Large intestine (tissue), 3 donors: ENCODE data around the gene LPCAT1. TPM values are rescaled to one million over a fixed set of nuclear protein-coding genes. Genes with fewer than 3 reads are reported as not detected.

Experiments
- DNase-seq, 2 donors: peaks; one replicate each; pipeline versions ENCODE4 v3.0.0 to v3.0.0-alpha.2; 2013
- H3K27ac ChIP-seq: one replicate; pipeline ENCODE4 v1.5.1; 2013; ENCODE audit warnings: low read length
- H3K27me3 ChIP-seq: 2 replicates; pipeline ENCODE4 v1.6.1; 2013; ENCODE audit warnings: low read length; ENCODE audit not compliant: control insufficient read depth, insufficient read depth
- H3K36me3 ChIP-seq: 2 replicates; pipeline ENCODE4 v1.6.1; 2013; ENCODE audit warnings: low read length; ENCODE audit not compliant: control insufficient read depth, insufficient read depth
- H3K4me1 ChIP-seq: one replicate; pipeline ENCODE4 v1.6.1; 2013; ENCODE audit warnings: low read length; ENCODE audit not compliant: control insufficient read depth, insufficient read depth
- H3K4me3 ChIP-seq: one replicate; pipeline ENCODE4 v1.5.1; 2013; ENCODE audit warnings: low read length
- H3K9me3 ChIP-seq: one replicate; pipeline ENCODE4 v1.6.1; 2013; ENCODE audit warnings: mild to moderate bottlenecking, low read depth, low read length, moderate library complexity; ENCODE audit not compliant: control insufficient read depth
- WGBS: methylation state at CpG from one replicate; pipeline ENCODE4 v1.1.5; 2013; ENCODE audit warnings: low lambda C conversion rate; ENCODE audit not compliant: insufficient coverage; 5-methylcytosine and 5-hydroxymethylcytosine counted together
- polyA plus RNA-seq: library from polyadenylated mRNA; unstranded; fragments of 120-200 nt; gene quantifications from one replicate; pipeline ENCODE4 v1.2.1, GENCODE V29; 2013

LPCAT1 gene
- polyA plus RNA-seq, 1 donor, result 14.8 TPM

DNA sequence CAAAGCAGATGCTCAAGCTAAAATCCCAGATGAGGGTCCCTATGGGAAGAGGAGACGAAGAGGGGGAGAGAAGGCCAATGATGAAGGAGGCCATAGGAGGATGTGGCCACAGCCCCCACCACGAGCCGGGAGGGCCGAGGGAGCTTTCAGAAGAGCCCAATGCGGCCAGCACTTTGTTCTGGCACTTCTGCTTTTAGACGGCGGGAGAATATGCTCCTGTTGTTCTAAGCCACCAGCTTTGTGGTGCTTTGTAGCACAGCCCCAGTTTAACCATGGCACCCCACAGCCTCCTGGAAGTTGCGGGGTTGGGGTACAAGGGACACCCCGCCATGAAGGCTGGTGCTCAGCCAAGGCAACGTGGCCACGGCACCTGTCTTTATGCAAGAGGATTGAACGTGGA lies 33.4 kb downstream of the LPCAT1 start:
- DNase-seq, result no peak
- no peaks in the 10 kb centered on the region for H3K4me1 ChIP-seq
- WGBS, result no CpG with 5 or more reads among the region's 12 CpGs
- H3K4me3 ChIP-seq, result no peak overlapping the region
- peaks cover 34% of the 10 kb centered on the region for H3K36me3 ChIP-seq
- no peaks in the 10 kb centered on the region for H3K27me3 ChIP-seq
- no peaks in the 10 kb centered on the region for H3K9me3 ChIP-seq
- H3K27ac ChIP-seq, result no peak overlapping the region

- Histone ChIP-seq H3K27ac (no peak overlapping the region), H3K4me1 (no peaks in the 10 kb centered on the region), H3K27me3 (no peaks in the 10 kb centered on the region), H3K4me3 (no peak overlapping the region), H3K36me3 (peaks cover 34% of the 10 kb centered on the region), H3K9me3 (no peaks in the 10 kb centered on the region)
- no CpG with 5 or more reads among the region's 18 CpGs for WGBS
- no peak for DNase-seq
Observed at GRCh38 chr5:1489754-1490153, 34.0 kb downstream of the LPCAT1 start.

DNA sequence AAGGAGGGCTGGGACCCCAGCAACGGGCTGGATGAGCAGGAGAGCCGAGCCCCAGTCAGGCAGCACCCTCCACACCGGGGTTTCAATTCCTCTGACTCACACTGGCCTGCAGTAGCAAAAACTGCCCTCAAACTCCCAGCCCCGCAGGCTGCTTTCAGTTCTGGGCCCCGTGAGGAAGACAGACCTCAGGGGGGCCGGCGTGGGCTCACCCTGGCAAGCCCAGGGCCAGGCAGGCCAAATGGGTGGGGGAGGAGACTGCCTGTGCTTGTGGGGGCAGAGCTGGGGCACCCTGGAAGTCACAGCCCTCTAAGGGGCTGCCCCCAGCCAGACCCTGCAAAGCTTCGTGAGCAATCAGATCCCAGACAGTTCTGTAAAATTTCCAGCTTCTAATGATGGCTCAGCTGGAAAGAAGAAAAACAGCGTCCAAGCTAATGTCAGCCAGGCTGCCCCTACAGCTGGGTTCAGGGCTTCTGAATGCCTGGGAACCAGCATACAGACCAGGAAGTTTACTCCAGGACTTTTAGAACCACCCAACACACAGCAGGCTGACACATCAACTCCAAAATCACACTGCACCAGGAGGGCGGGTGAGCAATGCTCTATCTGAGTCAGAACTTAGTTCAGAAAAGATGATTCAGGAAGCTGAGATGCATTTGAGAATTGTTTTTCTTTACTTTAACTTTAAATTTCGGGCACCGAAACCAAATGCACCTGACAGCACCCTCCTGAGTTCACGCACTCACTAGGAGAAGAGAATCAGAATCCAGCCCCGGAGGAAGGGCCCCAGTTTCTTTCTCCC lies 34.7 kb downstream of the LPCAT1 start:
- 100% methylated on average over 1 of the region's 14 CpGs for WGBS
- Histone ChIP-seq H3K27me3 (no peaks in the 10 kb centered on the region), H3K4me1 (no peaks in the 10 kb centered on the region), H3K9me3 (no peaks in the 10 kb centered on the region), H3K36me3 (peaks cover 36% of the 10 kb centered on the region), H3K27ac (no peak overlapping the region), H3K4me3 (no peak overlapping the region)
- no peak for DNase-seq

DNA sequence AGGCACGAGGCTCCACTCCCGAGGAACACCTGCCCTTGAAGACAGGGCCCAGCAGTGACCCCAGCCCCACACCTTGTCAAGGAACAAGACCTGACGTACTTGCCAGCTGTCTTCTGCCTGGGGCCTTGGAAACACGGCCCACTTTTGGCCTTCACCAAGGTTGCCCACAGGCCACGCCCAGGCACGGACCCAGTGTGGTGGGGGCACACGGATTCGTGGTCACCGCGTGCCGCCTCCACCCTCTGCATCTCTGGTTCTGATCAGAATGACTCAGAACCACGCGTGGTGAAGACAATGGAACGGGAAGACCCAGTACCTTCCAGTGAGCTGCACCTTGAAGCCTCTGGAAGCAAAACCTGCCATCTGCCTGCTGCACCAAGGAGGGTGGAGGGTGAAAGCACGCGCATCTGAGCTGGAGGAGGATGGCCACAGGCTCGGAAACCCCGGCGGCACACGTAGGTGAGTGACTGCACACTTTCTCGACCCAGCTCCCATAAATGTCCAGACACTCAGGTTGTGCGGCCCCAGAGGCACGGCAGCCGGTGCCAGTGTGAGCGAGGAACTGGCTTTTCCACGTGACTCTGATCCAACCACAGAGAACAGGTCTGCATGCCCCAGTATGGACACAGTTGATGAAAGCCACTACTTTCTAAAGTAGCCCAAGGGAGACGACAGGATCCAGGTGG lies 36.5 kb downstream of the LPCAT1 start:
- DNase-seq, result no peak
- Histone ChIP-seq H3K36me3 (peaks cover 32% of the 10 kb centered on the region), H3K27me3 (no peaks in the 10 kb centered on the region), H3K4me3 (no peak overlapping the region), H3K9me3 (no peaks in the 10 kb centered on the region), H3K27ac (no peak overlapping the region), H3K4me1 (no peaks in the 10 kb centered on the region)
- no CpG with 5 or more reads among the region's 27 CpGs for whole genome bisulfite sequencing

DNA sequence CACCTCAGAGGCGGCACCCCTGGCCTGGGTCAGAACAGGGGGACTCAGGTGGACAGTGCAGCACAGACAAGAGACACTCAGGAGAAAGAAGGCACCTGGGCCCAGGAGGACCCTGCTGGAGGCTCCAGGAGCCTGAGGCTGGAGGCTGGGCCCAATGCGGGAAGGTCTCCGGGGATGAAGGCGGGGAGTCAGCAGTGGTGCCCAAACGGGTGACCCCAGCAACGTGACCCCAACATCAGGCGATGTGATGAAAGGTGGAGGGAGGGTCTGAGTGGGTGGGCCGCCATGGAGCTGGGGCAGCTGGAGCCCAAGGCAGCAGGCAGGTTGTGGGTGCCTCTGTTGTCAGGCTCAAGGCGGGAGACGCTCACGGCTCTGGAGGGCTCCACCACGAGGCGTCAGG lies 37.5 kb downstream of the LPCAT1 start:
- WGBS, result no CpG with 5 or more reads among the region's 13 CpGs
- Histone ChIP-seq H3K36me3 (peaks cover 29% of the 10 kb centered on the region), H3K27ac (no peak overlapping the region)

GRCh38 chr5:1485579-1486118 lies 38.1 kb downstream of the LPCAT1 start:
- DNase-seq, result no peak
- Histone ChIP-seq H3K27me3 (no peaks in the 10 kb centered on the region), H3K27ac (no peak overlapping the region), H3K9me3 (no peaks in the 10 kb centered on the region), H3K4me1 (no peaks in the 10 kb centered on the region), H3K36me3 (peaks cover 26% of the 10 kb centered on the region), H3K4me3 (no peak overlapping the region)
- WGBS, result no CpG with 5 or more reads among the region's 15 CpGs

More for the DNA sequence above, 37.5 kb downstream of the LPCAT1 start:
- Histone ChIP-seq H3K4me3 (no peak overlapping the region), H3K9me3 (no peaks in the 10 kb centered on the region), H3K27me3 (no peaks in the 10 kb centered on the region), H3K4me1 (no peaks in the 10 kb centered on the region)
- DNase-seq, result no peak

DNA sequence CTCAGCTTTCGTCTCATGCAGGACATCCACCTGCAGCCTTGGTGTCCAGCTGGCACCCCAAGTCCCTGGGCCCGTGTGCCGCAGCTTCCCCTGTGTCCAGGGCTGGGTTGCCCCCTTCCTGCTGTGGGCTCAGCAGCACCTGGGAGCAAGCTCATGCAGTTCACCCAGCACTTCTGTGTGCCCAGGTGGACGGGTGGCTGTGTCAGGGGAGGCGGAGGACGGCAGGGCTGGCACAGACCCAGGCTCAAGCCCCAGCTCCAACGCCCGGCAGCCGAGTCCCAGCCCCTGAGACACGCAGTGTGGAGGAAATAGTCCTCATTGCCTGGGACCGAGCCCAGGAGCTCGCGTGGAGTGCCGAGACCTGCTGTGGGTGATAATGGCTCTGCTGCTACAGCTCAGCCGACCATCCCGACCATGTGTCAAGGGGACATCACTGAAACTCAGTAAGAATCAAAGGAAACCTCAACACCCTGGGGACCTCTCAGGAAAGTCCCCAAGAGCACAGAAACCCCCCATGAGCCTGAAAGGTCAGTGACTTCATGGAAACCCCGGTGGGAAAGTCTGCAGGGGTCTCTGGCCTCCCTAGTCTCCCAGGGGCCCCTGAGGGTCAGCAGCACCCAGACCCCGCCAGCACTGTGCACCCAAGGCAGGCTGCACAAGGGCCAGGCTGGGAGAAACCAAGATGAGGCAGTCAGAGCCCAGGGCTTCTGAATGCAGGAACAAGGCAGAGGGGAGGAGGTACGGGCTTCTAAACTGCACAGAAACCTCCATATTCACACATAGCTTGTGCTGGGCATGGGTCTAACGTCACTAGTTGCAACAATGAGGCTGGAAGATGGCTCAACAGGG lies 38.8 kb downstream of the LPCAT1 start:
- Histone ChIP-seq H3K4me1 (no peaks in the 10 kb centered on the region), H3K4me3 (no peak overlapping the region), H3K27me3 (no peaks in the 10 kb centered on the region), H3K36me3 (peaks cover 26% of the 10 kb centered on the region), H3K9me3 (no peaks in the 10 kb centered on the region), H3K27ac (no peak overlapping the region)
- DNase-seq, result no peak
- WGBS, result no CpG with 5 or more reads among the region's 20 CpGs

GRCh38 chr5:1483856-1484729 lies 39.7 kb downstream of the LPCAT1 start:
- H3K4me1 ChIP-seq, result no peaks in the 10 kb centered on the region
- WGBS, result no CpG with 5 or more reads among the region's 33 CpGs
- H3K27me3 ChIP-seq, result no peaks in the 10 kb centered on the region
- peaks cover 24% of the 10 kb centered on the region for H3K36me3 ChIP-seq
- no peak for DNase-seq
- no peaks in the 10 kb centered on the region for H3K9me3 ChIP-seq
- no peak overlapping the region for H3K27ac ChIP-seq
- no peak overlapping the region for H3K4me3 ChIP-seq

DNA sequence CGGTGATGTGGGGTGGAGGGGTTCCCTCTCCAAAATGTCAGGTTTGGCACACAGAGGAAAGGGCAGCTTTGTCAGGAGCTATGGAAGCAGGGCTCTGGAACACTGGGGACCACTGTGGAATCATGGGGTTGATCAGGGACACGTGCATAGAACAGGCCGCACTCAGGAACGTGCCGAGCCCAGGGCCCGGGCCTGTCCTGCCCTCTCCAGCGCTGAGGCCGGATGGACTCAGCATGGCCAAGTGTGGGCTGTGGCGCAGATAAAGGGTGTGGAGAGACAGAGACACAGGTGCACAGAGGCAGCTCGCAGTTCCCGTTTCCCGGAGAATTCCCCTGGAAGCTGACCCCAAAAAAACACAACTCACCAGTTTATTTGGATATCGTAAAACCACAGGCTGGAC lies 40.7 kb downstream of the LPCAT1 start:
- Histone ChIP-seq H3K4me1 (no peaks in the 10 kb centered on the region), H3K36me3 (peaks cover 22% of the 10 kb centered on the region)
- no peak for DNase-seq

More for the DNA sequence above, 40.7 kb downstream of the LPCAT1 start:
- no peaks in the 10 kb centered on the region for H3K9me3 ChIP-seq
- no peaks in the 10 kb centered on the region for H3K27me3 ChIP-seq
- no CpG with 5 or more reads among the region's 13 CpGs for WGBS
- H3K27ac ChIP-seq, result no peak overlapping the region
- no peak overlapping the region for H3K4me3 ChIP-seq
